Stimulated activated CD8-positive, alpha-beta memory T cell treated with anti-CD3 and anti-CD28 coated beads, Interleukin-12 subunit alpha, Interleukin-12 subunit beta, amount 100 ng/mL, for 4 hours (primary cell): ENCODE data around the gene KCNF1.
"Not testable (repeated sequence)": the region's sequence is repeated elsewhere in the genome, so short reads cannot be mapped to it uniquely, and the experiment has no call there.

Source experiments
- DNase-seq: peaks from one replicate; pipeline ENCODE4 v3.0.0-alpha.2; 2020; ENCODE audit warnings: low read depth

Gene KCNF1

GRCh38 chr2:10940596-10940995 is 28.9 kb downstream of the KCNF1 start:
- DNase-seq, result no peak

GRCh38 chr2:10941383-10941782 is 29.6 kb downstream of the KCNF1 start:
- DNase-seq, result no peak

DNA sequence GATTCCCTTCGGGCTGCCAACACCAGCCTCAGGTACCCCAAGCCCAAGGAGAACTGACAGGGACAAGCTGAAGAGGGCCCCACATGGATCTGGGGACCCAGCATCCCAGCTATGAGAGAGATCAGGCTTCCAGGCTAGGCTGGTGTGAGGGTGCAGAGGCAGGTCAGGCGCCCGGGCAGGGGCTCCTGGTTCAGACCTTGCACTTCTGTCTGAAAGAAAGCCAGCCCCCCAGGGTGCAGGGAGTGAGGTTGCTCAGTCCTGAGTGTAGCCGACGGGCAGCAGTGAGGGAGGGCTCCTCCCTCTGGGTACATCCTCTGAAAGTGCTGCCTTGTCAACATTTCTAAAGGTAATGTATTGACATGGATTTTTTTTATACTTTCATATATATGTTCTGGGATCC is 33.1 kb downstream of the KCNF1 start:
- no peak for DNase-seq

DNA sequence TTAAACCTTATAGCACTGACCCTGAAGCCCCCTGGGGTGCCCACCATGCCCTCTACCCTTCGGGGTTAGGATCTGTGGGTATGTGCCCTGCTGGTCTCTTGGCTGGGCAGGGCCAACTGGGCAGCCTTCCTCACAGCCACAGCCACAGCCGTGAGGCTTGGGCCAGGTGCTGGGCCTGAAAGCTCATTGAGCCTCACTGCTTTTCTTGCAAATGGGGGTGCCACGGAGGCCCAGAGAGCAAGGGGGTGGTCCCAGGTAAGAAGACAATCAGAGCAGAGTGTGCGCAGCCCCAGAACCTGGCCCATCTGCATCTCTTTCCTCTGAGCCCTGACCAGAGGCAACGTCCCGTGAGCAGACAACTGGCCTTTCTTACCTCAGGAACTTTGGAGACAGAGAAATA is 34.7 kb downstream of the KCNF1 start:
- DNase-seq, result no peak

- no peak for DNase-seq
Observed at GRCh38 chr2:10947005-10947440, 35.3 kb downstream of the KCNF1 start.

- no peak for DNase-seq
Observed at GRCh38 chr2:10947446-10948187, 35.9 kb downstream of the KCNF1 start.

DNA sequence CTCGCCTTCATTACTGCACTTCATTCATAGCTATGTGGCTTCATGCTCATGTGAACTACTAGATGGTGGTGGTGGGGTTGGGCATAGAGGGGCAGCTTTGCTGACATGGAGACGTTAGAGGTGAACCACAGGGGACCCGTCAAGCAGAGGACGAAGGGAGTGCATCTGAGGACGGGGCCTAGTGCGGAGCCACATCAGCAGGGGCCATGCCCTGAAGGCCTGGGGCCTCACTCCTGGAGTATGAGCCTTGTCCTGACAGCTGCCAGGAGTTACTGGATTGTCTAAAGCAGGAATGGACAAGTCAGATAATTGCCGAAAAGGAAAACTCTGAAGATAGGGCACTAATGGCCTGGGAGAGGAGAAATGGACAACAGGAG is 36.4 kb downstream of the KCNF1 start:
- DNase-seq, result no peak

- no peak for DNase-seq
Observed at GRCh38 chr2:10948606-10949230, 37.0 kb downstream of the KCNF1 start.

GRCh38 chr2:10949835-10950234 is 38.1 kb downstream of the KCNF1 start:
- no peak for DNase-seq

DNA sequence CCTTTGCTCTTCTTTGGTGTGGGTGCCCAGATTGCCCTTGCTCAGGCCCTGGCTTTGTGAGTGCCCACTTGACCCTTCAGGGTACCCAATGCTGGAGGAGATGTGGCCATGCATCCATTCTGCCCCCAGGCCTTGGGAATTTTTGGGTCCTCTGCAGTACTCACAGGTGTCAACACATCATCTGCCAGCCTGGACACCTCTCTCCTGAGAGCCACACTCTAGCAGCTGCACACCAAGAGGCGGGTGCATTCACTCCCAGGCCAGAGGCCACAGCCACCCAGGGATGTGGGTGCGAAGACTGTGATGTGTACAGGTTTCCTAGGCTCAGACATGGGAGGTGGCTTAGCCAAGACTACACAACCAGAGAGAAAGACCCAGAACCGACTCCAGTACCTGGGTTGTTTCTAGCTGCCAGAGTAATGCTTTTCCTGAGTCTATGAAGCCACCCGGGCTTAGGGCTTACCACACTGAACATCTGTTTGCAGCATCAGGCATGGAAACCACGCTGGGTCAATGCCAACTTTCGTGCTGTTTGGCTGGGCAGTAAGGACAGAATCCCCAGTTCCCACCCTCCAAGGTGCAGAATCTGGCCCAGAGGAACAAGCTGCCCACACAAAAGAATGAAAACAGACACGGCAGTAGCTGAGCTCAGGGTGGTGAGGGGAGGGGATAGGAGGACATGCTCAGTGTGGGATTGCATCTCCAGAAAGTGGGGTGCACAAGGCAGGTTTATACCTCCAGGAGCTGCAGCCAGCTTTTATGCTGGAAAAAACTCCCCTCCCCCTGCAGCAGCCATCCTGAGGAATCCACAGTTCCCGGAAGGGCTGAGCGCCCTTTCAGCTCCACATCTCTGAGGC is 40.1 kb downstream of the KCNF1 start:
- DNase-seq, result no peak

GRCh38 chr2:10954416-10954815 is 42.7 kb downstream of the KCNF1 start:
- DNase-seq, result no peak

DNA sequence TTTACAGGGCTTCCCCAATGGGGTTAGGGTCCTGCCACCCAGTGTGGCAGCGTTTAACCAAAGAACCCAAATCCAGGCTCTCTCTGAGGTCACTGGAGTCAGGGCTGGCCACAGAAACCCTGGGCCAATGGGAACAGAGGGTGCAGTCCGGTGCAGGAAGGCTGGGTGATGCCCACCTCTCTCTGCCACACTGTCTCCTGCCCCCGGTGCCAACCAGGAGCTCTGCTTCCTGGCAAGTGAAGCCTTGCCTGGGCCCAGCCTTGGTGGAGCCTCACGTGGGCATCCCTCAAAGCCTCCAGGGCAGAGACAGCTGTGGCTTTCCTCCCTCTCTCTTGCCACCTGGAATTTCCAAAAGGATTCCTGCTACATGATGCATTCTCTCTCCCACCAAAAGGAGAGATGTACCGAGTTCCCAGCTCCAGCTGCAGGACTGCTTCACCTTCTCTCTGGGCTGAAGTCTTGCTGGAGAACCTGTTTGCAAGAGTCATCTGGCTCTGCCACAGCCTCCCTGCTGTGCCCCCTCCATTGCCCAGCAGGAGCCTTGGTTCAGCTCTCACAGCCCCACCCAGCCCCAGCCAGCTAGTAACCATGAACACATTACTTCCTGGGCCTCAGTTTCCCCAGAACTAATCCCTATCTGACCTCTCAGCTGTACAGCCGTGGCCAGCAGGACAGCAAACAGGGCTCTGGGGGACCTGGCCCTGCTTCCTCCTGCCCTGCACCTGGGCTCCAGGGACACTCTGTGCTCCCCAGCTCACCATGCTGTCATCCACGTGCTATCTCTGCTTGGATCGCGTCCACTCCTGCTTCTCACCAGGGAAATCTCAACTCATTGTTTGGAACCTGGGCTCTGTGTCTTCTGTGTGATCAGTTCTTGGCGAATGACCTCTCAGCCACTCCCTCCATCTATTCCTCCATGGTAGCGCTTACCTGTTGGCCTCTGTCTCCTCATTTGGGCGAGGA is 43.4 kb downstream of the KCNF1 start:
- no peak for DNase-seq

- DNase-seq, result no peak
Observed at GRCh38 chr2:10956006-10956790, 44.5 kb downstream of the KCNF1 start.

GRCh38 chr2:10957391-10957790 is 45.7 kb downstream of the KCNF1 start:
- DNase-seq, result no peak

GRCh38 chr2:10958452-10958851 is 46.7 kb downstream of the KCNF1 start:
- not testable (repeated sequence) for DNase-seq

- DNase-seq, result no peak
Observed at GRCh38 chr2:10960606-10961489, 49.1 kb downstream of the KCNF1 start.

- DNase-seq, result no peak
Observed at GRCh38 chr2:10961490-10961875, 49.7 kb downstream of the KCNF1 start.

GRCh38 chr2:10962004-10962403 is 50.3 kb downstream of the KCNF1 start:
- DNase-seq, result no peak

- no peak for DNase-seq
Observed at GRCh38 chr2:10963155-10963554, 51.4 kb downstream of the KCNF1 start.
